ENCODE results near the gene TOPAZ1. TPM values are rescaled to one million over a fixed set of nuclear protein-coding genes. Genes with fewer than 3 reads are reported as not detected.
A peak's percentile ranks its signal among the peaks of the same experiment; 100 is the strongest.

TOPAZ1 gene
- total RNA-seq, 4 donors from 2014 or later: not detected

DNA sequence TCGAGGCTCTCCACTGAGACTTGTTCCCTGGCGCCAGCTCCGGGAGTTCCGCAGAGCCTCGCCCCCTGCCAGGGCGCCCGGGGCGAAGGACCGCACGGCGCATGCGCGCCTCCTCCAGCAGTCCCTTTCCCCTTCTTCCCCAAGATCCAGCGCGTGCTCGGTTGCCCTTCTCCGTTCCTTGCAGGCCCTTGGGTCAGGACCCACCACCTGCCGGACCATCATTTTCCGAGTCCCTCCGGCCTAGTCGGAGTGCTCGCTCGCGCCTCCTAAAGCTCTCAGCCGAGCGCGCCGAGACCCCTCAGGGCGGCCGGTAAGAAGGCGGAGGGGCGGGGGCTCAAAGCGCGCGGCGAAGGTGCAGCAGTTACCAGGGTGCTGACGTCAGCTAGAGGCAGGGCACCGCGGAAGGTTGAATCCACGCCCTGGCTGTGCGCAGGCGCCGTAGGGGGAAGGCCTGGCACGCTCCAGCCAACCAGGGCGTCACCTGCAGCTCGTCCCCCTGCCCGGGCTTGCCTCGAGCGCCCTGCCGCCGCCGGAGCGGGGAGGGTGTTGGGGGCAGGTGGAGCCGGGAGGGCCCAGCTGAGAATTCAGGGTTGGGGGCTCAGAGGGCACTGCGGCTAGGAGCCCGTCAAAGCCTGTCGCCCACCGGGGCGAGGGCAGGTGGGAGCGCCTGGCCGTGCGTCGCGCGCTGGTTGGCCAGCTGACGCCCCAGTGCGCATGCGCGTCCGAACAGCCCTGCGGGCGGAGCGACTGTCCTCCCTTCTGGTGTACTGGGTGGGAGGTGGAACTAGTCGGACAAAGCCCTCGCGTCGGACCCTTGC is 96.5 kb downstream of the TOPAZ1 start, which contains the start of gene TCAIM:
TSS of gene TCAIM (plus strand) at position 757 of the 818 bp plus-strand sequence. CDS start 16,017 bp downstream, outside the sequence.
- peaks cover 0 to 28% (median 18%) of the 10 kb centered on the region in 4 donors for H3K4me1 ChIP-seq
- no peaks in the 10 kb centered on the region for H3K9me3 ChIP-seq
- 0% methylated on average over 56 of the region's 77 CpGs; no CpG with 5 or more reads in 1 of the 2 donors for WGBS, 2 donors (ENCODE audit: low coverage in 1 of 2)
- peak within 1 kb of the TSS; percentile 89 to 97 (median 96) for H3K27ac ChIP-seq
- intact Hi-C loops (cut with DNase I; ENCODE audit: low total_unique reads): loop anchor here (2.0 kb wide), 1 partner anchor 101 kb away; no protein-coding TSS in a partner anchor
- peak within 1 kb of the TSS; percentile 58 to 78 (median 70) for H3K4me3 ChIP-seq
- TF ChIP-seq POLR2A (IDR thresholded peaks at IDR 0.05) (peak; percentile 95), EP300 (IDR thresholded peaks at IDR 0.05; ENCODE audit: low read depth) (no peak), POLR2AphosphoS5 (IDR thresholded peaks at IDR 0.05) (peak; percentile 93 to 98 (median 97))
- TF ChIP-seq, protein P1, sequence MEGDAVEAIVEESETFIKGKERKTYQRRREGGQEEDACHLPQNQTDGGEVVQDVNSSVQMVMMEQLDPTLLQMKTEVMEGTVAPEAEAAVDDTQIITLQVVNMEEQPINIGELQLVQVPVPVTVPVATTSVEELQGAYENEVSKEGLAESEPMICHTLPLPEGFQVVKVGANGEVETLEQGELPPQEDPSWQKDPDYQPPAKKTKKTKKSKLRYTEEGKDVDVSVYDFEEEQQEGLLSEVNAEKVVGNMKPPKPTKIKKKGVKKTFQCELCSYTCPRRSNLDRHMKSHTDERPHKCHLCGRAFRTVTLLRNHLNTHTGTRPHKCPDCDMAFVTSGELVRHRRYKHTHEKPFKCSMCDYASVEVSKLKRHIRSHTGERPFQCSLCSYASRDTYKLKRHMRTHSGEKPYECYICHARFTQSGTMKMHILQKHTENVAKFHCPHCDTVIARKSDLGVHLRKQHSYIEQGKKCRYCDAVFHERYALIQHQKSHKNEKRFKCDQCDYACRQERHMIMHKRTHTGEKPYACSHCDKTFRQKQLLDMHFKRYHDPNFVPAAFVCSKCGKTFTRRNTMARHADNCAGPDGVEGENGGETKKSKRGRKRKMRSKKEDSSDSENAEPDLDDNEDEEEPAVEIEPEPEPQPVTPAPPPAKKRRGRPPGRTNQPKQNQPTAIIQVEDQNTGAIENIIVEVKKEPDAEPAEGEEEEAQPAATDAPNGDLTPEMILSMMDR (IDR thresholded peaks at IDR 0.05): no peak
- in situ Hi-C loops (cut with MboI; ENCODE audit: low pct_ligation_motif_present in 1 of 4, low pct_unique_long_range_greater_than_20kb in 1 of 4, low sequenced_read_pairs in 3 of 4): no loop called here
- no peaks in the 10 kb centered on the region for H3K36me3 ChIP-seq
- peak; percentile 99 for DNase-seq
- no peaks in the 10 kb centered on the region for H3K27me3 ChIP-seq

- WGBS, 2 donors (ENCODE audit: low coverage in 1 of 2): 0 to 2% methylated on average over 11 to 15 of the region's 15 CpGs
- intact Hi-C loops (cut with DNase I; ENCODE audit: low total_unique reads) (loop anchor here (2.0 kb wide), 1 partner anchor 100 kb away; no protein-coding TSS in a partner anchor), in situ Hi-C loops (cut with MboI; ENCODE audit: low pct_ligation_motif_present in 1 of 4, low pct_unique_long_range_greater_than_20kb in 1 of 4, low sequenced_read_pairs in 3 of 4) (no loop called here)
- Histone ChIP-seq H3K4me3 (peak overlapping the region; percentile 58 to 78 (median 70)), H3K36me3 (no peaks in the 10 kb centered on the region), H3K27ac (peak overlapping the region; percentile 89 to 97 (median 96)), H3K4me1 (peaks cover 0 to 28% (median 18%) of the 10 kb centered on the region in 4 donors), H3K9me3 (no peaks in the 10 kb centered on the region), H3K27me3 (no peaks in the 10 kb centered on the region)
- no peak for TF ChIP-seq EP300 (IDR thresholded peaks at IDR 0.05; ENCODE audit: low read depth)
- no peak for TF ChIP-seq POLR2A (IDR thresholded peaks at IDR 0.05)
- no peak for TF ChIP-seq POLR2AphosphoS5 (IDR thresholded peaks at IDR 0.05)
- TF ChIP-seq, protein P1 (IDR thresholded peaks at IDR 0.05): no peak
- DNase-seq: no peak
These were observed 97.1 kb downstream of the TOPAZ1 start for GRCh38 chr3:44338828-44339127.

DNA sequence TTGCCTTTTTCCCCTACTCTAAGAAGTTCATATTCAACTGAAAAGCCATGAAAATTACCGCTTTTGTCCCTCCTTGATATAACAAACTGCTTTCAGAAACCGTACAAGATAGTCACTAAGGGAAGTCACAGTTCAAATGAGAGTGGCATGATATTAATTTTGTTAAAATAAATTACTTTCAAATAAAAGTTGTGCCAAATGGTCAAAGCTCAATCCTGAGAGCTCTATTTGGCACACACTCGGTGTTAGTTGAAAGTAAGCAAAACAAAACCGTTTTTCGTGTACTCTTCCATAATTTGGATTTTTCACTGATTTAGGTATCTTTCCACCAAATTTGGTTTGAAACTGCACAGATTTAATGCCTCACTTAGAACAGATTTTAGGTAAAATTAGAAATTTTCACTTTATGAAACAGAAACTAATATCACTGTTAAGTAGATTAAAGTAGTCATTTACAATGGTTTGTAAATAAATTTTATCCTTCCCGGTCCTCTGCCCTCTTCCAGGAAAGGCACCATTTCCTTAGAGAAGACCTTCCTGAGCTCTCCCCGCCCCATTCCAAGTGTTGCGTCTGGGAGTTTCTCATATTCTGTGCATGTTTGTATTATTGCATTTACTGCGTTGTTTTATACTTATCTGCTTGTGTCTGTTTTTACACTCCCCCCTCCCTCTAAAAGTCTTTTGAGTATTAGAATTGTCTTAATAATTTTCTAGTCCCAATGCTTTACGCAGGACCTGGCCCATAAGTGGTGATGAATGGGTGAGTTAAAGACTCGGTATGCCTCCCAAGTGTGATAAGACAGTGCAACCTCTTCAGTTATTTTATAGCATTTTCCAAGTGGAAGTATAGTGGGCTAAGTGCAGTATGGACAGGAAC is 97.7 kb downstream of the TOPAZ1 start:
- peak overlapping the region; percentile 89 to 97 (median 96) for H3K27ac ChIP-seq
- TF ChIP-seq, protein P1 (IDR thresholded peaks at IDR 0.05): no peak
- 26 to 31% methylated on average over 11 of the region's 11 CpGs for WGBS, 2 donors (ENCODE audit: low coverage in 1 of 2)
- H3K4me1 ChIP-seq: peaks cover 0 to 28% (median 18%) of the 10 kb centered on the region in 4 donors
- no peaks in the 10 kb centered on the region for H3K9me3 ChIP-seq
- in situ Hi-C loops (cut with MboI; ENCODE audit: low pct_ligation_motif_present in 1 of 4, low pct_unique_long_range_greater_than_20kb in 1 of 4, low sequenced_read_pairs in 3 of 4): no loop called here
- H3K4me3 ChIP-seq: peak overlapping the region; percentile 58 to 78 (median 70)
- no peaks in the 10 kb centered on the region for H3K36me3 ChIP-seq
- intact Hi-C loops (cut with DNase I; ENCODE audit: low total_unique reads): loop anchor here (2.0 kb wide), 1 partner anchor 99 kb away; no protein-coding TSS in a partner anchor
- DNase-seq: no peak
- no peaks in the 10 kb centered on the region for H3K27me3 ChIP-seq

DNA sequence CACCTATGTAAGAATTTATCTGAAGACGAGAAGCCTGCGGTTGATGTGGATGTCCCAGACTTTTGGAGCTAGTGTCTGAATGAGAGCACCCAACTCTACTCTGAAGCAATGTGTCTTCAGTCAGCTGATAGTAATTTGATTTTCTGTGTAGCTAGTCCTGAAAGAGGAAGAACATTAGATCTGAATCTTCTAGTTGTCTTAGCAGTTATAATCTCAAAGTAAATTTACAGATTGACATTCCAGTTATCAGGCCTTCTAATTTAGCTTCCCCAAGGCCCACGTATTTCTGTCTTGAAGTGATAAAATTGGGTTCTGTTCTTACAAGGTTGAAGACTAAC is 98.3 kb downstream of the TOPAZ1 start:
- H3K36me3 ChIP-seq: no peaks in the 10 kb centered on the region
- in situ Hi-C loops (cut with MboI; ENCODE audit: low pct_ligation_motif_present in 1 of 4, low pct_unique_long_range_greater_than_20kb in 1 of 4, low sequenced_read_pairs in 3 of 4) (no loop called here), intact Hi-C loops (cut with DNase I; ENCODE audit: low total_unique reads) (no loop called here)
- no peak overlapping the region for H3K4me3 ChIP-seq
- no peaks in the 10 kb centered on the region for H3K9me3 ChIP-seq
- no peak for DNase-seq
- peaks cover 0 to 28% (median 18%) of the 10 kb centered on the region in 4 donors for H3K4me1 ChIP-seq
- no peaks in the 10 kb centered on the region for H3K27me3 ChIP-seq
- H3K27ac ChIP-seq: peak overlapping the region; percentile 89 to 97 (median 96)
- WGBS, 2 donors (ENCODE audit: low coverage in 1 of 2): 75 to 89% methylated on average over 3 of the region's 3 CpGs
- TF ChIP-seq POLR2AphosphoS5 (IDR thresholded peaks at IDR 0.05): peak in 1 of 3 donors; percentile 7
- no peak for TF ChIP-seq POLR2A (IDR thresholded peaks at IDR 0.05)

Data from transverse colon (tissue), 4 donors.